WI38 (cell line): Measurements from ENCODE around the gene MST1R.
A peak's percentile ranks its signal among the peaks of the same experiment; 100 is the strongest.

Experiments
- H3K4me3 ChIP-seq: 2 replicates; pipeline ENCODE4 v1.5.1; 2011; ENCODE audit warnings: low read depth, mild to moderate bottlenecking, control low read depth, low read length
- TF ChIP-seq, protein P1 (sequence below): IDR thresholded peaks from 2 replicates; pipeline ENCODE4 v1.5.1; 2012; ENCODE audit warnings: low read depth, mild to moderate bottlenecking, control low read depth, low read length

Gene MST1R

DNA sequence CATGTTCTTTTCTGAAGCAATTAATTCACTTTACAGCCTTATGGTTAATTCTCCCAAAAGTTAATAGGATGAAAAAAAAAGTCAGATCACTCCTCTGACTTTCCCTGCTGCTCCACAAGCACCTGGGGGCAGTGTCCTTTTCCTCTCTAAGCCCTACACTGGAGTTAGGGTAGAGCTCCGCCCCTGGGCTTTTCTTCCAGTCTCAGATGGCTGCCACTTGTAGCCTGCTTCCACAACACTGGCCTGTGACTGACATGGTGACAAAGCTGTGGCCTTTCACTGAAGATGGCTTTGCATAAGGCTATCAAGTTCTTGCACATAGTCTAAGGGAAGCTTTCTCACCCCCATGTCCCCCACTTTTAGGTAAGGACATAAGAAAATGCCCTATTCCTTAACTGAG, 27.2 kb upstream of the MST1R start:
- H3K4me3 ChIP-seq, result no peak overlapping the region
- TF ChIP-seq, protein P1, sequence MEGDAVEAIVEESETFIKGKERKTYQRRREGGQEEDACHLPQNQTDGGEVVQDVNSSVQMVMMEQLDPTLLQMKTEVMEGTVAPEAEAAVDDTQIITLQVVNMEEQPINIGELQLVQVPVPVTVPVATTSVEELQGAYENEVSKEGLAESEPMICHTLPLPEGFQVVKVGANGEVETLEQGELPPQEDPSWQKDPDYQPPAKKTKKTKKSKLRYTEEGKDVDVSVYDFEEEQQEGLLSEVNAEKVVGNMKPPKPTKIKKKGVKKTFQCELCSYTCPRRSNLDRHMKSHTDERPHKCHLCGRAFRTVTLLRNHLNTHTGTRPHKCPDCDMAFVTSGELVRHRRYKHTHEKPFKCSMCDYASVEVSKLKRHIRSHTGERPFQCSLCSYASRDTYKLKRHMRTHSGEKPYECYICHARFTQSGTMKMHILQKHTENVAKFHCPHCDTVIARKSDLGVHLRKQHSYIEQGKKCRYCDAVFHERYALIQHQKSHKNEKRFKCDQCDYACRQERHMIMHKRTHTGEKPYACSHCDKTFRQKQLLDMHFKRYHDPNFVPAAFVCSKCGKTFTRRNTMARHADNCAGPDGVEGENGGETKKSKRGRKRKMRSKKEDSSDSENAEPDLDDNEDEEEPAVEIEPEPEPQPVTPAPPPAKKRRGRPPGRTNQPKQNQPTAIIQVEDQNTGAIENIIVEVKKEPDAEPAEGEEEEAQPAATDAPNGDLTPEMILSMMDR, result no peak

DNA sequence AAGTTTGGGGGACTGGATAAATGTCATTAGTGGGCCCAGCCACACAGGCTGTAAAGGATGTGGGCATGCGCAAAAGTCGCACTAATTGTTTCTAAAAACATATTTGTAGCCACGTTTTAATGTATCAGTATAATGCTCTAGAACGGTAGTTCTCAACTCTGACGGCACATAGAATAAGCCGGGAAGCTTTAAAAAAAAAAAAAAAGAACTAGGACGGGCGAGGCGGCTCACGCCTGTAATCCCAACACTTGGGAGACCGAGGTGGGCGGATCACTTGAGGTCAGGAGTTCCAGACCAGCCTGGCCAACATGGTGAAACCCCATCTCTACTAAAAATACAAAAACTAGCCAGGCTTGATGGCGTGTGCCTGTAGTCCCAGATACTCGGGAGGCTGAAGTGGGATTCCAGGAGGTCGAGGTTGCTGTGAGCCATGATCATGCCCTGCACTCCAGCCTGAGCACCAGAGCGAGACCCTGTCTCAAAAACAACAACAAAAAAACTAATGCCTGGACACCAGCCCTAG, 26.6 kb upstream of the MST1R start:
- TF ChIP-seq, protein P1, result no peak
- peak overlapping the region; percentile 91 for H3K4me3 ChIP-seq

DNA sequence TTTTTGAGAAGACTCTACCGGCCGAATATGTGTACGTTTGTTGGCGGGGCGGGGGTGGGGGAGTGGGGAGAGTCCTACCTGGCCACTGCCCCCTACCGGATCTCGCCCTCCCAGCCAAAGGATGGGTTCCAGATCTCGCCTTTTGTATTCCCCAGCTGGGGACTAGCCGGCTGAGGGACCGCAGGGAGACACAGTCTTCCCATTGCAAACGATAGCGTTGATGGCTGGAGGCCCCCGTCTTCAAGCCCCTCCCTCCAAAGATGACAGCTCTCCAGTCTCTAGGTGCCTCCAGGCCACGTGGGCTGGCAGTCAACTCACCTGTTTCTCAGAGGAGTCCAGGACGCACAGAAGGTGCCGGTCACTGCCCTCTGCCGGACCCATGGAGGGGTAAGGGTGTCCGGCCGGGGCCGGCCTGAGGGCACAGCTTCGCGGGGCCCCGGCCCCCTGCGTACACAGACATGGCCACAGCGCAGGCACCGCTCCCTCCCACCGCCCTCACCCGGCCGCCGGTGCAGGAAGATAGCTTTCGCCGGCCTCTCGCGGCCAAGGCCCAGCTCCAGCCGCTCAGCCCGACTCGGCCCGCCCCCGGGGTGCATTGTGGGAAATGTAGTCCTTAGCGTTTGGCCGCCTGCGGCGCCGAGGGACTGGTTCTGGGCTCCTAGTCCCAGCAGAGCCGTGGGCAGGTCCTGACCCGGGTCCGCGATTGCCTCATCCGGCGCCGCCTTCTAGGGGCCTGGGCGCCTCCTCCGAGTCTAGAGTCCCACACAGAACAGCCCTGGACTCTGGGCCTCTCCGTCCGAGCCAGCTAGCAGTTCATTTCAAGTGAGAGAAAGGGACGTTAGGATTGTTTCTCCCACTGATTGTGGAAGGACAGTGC, 25.9 kb upstream of the MST1R start, which contains the start of gene MON1A:
TSS of gene MON1A (minus strand) at position 521 of the 877 bp plus-strand sequence. CDS start 16,465 bp downstream, outside the sequence.
- H3K4me3 ChIP-seq, result peak within 1 kb of the TSS; percentile 91
- TF ChIP-seq, protein P1, result 0 out of 2 replicates have a peak, but pooled peaks have one; percentile 12

DNA sequence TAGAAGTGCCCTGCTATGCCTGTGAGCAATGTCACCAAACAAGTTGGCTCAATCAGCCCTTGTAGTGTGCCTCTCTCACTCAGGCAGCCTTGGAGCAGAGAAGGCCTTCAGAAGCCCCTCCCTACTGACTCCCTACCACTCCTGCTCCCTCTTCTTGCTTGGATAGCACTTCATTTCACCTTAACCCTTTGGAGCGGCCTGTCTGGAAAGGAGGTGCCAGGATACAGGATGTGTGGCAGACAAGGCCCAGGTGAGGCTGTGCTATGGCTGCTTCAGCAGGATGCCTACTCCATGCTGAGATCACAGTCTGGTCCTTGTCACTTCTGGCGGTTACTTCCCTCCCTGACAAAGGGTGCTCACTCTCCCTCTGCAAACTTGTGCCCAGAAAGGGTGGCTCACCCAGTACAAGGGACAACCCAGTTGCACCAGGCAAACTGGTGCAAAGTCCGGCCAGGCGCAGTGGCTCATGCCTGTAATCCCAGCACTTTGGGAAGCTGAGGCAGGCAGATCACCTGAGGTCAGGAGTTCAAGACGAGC, 24.9 kb upstream of the MST1R start:
- TF ChIP-seq, protein P1, result no peak
- peak overlapping the region; percentile 91; the same call in 1 of the 2 replicates for H3K4me3 ChIP-seq

DNA sequence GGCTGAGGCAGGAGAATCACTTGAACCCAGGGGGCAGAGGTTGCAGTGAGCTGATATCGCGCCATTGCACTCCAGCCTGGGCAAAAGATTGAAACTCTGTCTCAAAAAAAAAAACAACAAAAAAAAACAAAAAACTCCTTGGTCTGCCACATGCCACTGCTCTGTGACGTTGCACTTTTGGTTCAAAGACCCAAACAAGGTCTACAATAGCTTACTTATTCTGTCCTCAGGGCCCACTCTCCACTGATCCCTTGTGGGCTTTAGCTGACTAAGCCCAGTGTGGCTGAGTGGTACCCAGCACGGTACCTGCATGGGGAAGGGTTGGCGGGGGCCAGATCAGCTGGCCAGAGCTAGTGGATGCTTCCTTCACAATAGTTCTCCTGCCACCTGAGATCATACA, 24.1 kb upstream of the MST1R start:
- no peak overlapping the region for H3K4me3 ChIP-seq

DNA sequence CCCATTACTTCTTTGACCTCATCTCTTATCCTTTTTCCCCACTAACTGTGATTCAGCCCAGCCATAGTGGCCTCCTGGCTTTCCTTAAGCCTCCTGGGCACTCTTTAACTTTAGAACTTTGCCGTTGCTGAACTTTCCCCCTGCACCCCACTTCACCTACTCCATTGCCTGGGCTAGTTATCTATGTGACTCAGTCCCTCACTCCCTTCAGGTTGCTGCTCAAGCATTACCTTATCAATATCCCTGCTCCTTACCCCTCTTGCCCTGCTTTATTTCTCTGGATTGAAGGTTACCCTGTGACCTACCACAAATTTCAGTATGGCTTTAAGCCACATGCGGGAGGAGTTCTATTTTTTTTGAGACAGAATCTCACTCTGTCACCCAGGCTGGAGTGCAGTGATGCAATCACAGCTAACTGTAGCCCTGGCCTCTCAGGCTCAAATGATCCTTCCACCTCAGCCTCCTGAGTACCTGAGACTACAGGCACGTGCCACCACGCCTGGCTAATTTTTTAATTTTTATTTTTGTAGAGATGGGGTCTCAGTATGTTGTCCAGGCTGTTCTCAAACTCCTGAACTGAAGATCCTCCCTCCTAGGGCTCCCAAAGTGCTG, 22.6 kb upstream of the MST1R start:
- TF ChIP-seq, protein P1, result no peak

More for the DNA sequence above, 24.1 kb upstream of the MST1R start:
- TF ChIP-seq, protein P1, result no peak

More for the DNA sequence above, 22.6 kb upstream of the MST1R start:
- no peak overlapping the region for H3K4me3 ChIP-seq
